Ovary (tissue), 3 donors: Measurements from ENCODE around the gene FKBP8.

Experiments
- POLR2A ChIP-seq: fragments of 450-650 bp; IDR thresholded peaks from one replicate; pipeline ENCODE4 v1.6.1; 2017; ENCODE audit warnings: antibody characterized with exemption, mild to moderate bottlenecking, moderate library complexity
- TF ChIP-seq, protein P1 (sequence below), 3 donors: fragments of 450-650 bp in 2 of 3; fragments of 200-600 bp in 1 of 3; IDR thresholded peaks; one replicate each; pipeline versions ENCODE4 v1.5.1 to v1.8.0; 2016 to 2022; ENCODE audit warnings: antibody characterized with exemption in 3 of 3, mild to moderate bottlenecking in 1 of 3
- donor health status: DM: no; HTN: no; CAD: no.

- TF ChIP-seq, protein P1, sequence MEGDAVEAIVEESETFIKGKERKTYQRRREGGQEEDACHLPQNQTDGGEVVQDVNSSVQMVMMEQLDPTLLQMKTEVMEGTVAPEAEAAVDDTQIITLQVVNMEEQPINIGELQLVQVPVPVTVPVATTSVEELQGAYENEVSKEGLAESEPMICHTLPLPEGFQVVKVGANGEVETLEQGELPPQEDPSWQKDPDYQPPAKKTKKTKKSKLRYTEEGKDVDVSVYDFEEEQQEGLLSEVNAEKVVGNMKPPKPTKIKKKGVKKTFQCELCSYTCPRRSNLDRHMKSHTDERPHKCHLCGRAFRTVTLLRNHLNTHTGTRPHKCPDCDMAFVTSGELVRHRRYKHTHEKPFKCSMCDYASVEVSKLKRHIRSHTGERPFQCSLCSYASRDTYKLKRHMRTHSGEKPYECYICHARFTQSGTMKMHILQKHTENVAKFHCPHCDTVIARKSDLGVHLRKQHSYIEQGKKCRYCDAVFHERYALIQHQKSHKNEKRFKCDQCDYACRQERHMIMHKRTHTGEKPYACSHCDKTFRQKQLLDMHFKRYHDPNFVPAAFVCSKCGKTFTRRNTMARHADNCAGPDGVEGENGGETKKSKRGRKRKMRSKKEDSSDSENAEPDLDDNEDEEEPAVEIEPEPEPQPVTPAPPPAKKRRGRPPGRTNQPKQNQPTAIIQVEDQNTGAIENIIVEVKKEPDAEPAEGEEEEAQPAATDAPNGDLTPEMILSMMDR (IDR thresholded peaks at IDR 0.05) = no peak
- TF ChIP-seq POLR2A = no peak
These were observed 16.3 kb upstream of the FKBP8 start for GRCh38 chr19:18559685-18560084.
